ENCODE measurements around the gene SORD.
"Not testable (repeated sequence)": the region's sequence is repeated elsewhere in the genome, so short reads cannot be mapped to it uniquely, and the experiment has no call there.

SORD gene

GRCh38 chr15:45069942-45070360 is 47.0 kb downstream of the SORD start:
- not testable (repeated sequence) for DNase-seq

- DNase-seq: not testable (repeated sequence)
Measured at GRCh38 chr15:45073602-45074001, 50.6 kb downstream of the SORD start.

GRCh38 chr15:45075440-45076320 is 52.7 kb downstream of the SORD start:
- DNase-seq: not testable (repeated sequence)

GRCh38 chr15:45077391-45077790 is 54.4 kb downstream of the SORD start:
- not testable (repeated sequence) for DNase-seq

GRCh38 chr15:45079201-45079600 is 56.2 kb downstream of the SORD start:
- not testable (repeated sequence) for DNase-seq

GRCh38 chr15:45079628-45080246 is 56.7 kb downstream of the SORD start:
- DNase-seq: not testable (repeated sequence)

- not testable (repeated sequence) for DNase-seq
Measured at GRCh38 chr15:45080593-45080992, 57.6 kb downstream of the SORD start.

GRCh38 chr15:45082412-45082811 is 59.4 kb downstream of the SORD start:
- not testable (repeated sequence) for DNase-seq

- DNase-seq: no peak
Measured at GRCh38 chr15:45083223-45083622, 60.2 kb downstream of the SORD start.

- no peak for DNase-seq
Measured at GRCh38 chr15:45084163-45084562, 61.2 kb downstream of the SORD start.

GRCh38 chr15:45087513-45087912 is 64.5 kb downstream of the SORD start:
- DNase-seq: no peak

- no peak for DNase-seq
Measured at GRCh38 chr15:45088801-45089711, 66.1 kb downstream of the SORD start.

GRCh38 chr15:45089712-45090373 is 66.8 kb downstream of the SORD start:
- no peak for DNase-seq

GRCh38 chr15:45091161-45091560 is 68.2 kb downstream of the SORD start:
- no peak for DNase-seq

GRCh38 chr15:45091576-45091975 is 68.6 kb downstream of the SORD start:
- no peak for DNase-seq

GRCh38 chr15:45093013-45093412 is 70.0 kb downstream of the SORD start:
- DNase-seq: no peak

GRCh38 chr15:45093622-45094357 is 70.8 kb downstream of the SORD start:
- DNase-seq: no peak

- no peak for DNase-seq
Measured at GRCh38 chr15:45094358-45094730, 71.3 kb downstream of the SORD start.

- no peak for DNase-seq
Measured at GRCh38 chr15:45095661-45096060, 72.7 kb downstream of the SORD start.

- no peak for DNase-seq
Measured at GRCh38 chr15:45097466-45097865, 74.5 kb downstream of the SORD start.

GRCh38 chr15:45099549-45100165 is 76.7 kb downstream of the SORD start:
- DNase-seq: no peak

Measured in CD4-positive, alpha-beta T cell treated with Interleukin-4 for 1 hour (primary cell).